ENCODE results near the gene LONRF3.

Gene LONRF3

DNA sequence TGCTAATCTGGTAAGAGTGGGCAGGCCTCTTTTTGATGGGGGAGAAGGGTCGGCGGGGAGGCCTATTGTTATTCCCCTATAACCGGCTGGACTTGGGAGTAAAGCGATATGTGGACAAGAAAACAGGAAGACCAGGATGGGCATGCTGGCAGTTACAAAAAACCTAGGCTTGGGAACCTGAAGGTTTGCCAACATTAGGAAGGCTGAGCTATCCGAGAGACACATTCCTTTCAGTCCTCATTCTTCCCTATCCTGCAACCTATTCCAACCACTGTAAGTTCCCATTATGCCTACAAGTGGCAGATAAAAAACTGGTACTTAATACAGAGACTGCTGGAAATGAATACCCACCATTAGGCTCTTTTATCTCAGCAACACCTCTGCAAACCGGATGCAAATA, 66.0 kb downstream of the LONRF3 start:
- no peak for FAIRE-seq

GRCh38 chrX:119041175-119041574, 66.8 kb downstream of the LONRF3 start:
- no peak for FAIRE-seq

DNA sequence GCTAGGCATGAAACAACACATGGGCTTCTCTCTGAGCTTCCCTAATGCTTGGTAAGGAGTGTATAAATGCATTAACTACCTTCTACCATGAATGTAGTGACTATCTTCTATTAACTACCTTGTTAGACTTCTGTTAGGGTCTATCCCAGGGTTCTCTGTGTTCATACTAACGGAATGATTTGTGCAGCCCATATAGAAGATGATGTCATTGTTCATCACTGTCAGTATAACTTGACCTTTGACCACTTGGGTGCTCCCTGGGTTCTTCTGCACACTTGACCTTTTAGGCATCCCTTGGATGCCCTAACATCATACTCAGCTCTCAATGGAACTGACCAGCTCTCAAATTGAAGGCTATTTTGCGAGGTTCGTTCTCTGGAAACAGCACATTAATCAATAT, 67.6 kb downstream of the LONRF3 start:
- FAIRE-seq = no peak

GRCh38 chrX:119042996-119043395, 68.6 kb downstream of the LONRF3 start:
- FAIRE-seq = no peak

- no peak for FAIRE-seq
Observed at GRCh38 chrX:119045884-119046283, 71.5 kb downstream of the LONRF3 start.

GRCh38 chrX:119055687-119056086, 81.3 kb downstream of the LONRF3 start:
- no peak for FAIRE-seq

DNA sequence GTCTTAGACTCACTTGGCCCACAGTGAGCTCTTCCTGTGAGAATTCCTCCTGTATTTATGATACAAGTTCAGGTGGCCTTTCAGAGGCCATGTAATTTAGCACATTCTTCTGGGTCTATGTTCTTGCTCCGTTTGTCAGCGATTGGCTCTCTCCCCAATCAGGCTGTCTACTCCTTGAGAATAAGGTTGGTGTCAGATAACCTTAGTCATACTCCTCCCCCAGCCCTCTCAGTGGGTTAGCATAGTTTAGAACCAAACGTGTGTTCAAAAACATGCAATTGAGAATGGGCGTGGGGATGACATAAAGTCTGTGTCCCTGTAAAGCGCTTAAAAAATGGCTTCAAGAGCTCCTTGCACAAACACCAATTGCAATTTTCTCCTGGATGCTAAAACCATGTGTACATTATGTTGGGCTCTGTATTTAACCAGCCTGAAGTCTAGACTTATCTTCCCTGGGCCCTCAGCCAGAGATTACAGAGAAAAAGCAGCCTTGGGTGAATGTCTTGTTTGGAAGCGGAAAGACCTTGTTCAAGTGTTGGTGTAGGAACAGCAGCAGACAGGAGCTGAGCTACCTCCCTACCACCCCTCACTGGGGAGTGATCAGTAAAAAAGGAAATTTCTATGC, 88.4 kb downstream of the LONRF3 start:
- no peak for FAIRE-seq

DNA sequence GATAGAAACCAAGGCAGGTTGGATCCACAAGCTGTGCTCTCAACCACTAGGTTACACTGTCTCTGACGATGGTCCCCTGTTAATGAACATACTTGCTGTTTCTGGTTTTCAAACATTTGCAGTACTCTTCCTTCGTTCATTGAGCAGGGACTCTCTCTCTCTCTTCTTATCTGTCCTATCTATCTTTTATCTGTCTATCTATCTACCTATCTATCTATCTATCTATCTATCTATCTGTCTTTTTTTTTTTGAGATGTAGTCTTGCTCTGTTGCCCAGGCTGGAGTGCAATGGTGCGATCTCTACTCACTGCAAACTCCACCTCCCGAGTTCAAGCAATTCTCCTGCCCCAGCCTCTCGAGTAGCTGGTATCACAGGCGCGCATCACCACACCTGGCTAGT, 89.0 kb downstream of the LONRF3 start:
- no peak for FAIRE-seq

- FAIRE-seq = no peak
Observed at GRCh38 chrX:119067023-119067739, 92.8 kb downstream of the LONRF3 start.
